NCI-H748 (cell line): ENCODE measurements around the gene GMDS.
A peak's percentile ranks its signal among the peaks of the same experiment; 100 is the strongest.

Source experiments
- DNase-seq: peaks from one replicate; lab custom pipeline; 2025; ENCODE audit not compliant: unreplicated experiment; lab: John Stamatoyannopoulos, UW

GMDS gene

DNA sequence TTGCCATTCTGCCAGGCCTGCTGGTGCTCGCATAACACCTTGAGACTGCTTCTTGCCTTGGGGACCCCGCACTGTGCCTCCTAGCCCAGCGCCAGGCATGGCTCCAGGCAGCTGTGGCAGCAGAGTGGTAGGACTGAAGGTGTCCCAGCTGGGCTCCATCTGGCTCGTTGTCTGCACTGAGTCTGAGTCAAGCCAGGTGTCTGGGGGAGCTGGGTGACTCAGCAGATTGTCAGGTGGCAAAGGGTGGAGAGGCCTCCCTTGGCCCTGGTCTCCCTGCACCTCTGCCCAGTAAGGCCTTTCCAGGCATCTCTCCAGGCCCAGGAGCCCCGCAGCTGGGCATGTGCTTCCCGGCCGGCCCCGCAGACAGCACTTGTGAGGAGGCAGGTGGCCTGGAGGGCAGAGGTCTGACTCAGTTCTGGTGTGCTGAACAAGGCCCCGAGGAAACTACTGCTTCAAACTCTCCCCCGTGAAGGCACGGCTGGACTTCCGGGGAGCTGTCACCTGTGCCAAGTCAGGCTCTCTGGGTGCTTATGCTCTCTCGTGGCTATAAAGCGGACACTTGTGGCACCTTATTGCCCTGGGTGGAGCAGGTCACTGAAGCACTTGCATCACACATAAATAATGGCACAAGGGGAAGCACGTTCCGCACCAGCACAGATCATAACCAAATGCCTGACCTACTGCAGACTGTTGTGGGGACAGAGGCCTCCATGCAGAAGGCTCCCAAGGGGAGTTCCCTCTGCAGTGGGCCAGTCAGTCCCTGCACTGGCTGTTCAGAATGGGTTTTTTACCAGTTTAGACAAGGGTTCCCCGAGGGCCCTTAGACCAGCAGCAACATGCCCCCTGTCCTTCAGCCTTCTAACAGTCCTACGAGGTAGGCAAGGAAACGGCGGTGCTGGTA, 608.2 kb downstream of the GMDS start:
- no peak for DNase-seq

GRCh38 chr6:1636272-1636825, 609.1 kb downstream of the GMDS start:
- DNase-seq: no peak

DNA sequence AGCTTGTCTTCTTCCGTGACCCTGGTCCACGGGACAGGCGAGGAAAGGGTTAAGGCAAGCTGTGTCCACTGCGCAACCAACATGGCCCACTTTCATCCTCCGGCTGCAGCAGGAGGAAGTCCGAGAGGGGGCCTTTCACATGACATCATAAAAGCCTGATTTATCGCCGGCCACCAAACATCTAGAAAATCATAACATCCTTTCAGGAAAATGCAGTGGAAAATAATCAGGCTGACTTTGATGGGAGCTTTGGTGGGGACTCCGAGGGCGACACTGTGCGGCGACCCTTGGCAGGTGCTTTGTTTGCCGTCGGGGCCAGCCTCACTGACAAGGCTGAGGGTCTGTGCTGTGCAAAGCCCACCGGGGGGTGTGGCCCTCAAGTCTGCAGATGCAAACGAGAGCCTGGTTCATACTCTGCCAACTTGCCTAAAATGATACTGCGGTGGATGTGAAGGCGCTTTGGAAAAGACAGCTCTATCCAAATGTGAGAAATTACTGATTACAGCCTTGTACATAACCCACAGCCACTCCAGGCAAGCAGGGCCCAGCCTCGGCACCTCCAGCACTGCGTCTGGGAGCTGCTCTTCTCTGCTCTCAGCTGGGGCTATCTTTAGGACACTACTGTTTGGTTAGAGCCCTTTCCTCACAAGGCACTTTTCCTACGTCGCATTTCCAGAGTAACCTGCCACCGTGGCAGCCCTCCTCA, 609.9 kb downstream of the GMDS start:
- DNase-seq: no peak

DNA sequence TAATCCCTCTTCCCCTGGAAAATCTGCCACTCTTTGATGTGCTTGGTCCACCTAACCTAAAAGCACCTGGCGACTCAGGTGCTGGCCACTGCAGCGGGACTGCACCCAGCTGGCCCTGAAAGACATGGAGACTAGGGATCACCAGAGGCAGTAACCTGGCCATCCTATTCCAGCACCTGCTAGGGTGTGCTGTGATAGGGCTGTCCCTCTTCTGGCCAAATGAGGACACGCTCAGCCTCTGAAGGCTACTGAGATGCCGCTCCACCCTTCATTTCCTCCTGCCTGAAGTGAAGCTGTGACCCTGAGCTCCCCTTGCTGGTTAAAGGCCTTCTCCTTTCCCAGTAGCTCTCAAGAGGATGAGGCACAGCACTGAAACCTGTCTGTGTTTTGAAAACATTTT, 611.3 kb downstream of the GMDS start:
- no peak for DNase-seq

GRCh38 chr6:1633366-1634021, 611.9 kb downstream of the GMDS start:
- DNase-seq: no peak

DNA sequence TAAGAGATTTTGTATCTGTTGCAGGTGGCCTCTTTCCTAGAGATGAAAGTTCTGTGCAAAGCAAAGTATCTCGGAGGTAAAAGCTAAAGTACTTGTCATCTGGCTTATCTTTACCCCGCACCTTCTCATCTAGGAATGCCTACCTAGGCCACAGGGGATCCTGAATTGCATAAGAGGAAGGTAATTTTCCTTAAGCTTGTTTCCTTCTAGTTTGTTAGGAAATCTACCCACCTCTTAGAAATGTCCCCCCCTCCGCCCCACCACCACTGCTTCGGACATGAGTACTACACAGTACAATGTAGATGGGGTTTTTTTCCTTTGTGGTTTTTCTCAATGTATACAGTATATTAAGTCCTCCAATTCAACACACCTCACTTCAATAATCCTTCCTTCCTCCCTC, 614.2 kb downstream of the GMDS start:
- DNase-seq: no peak

DNA sequence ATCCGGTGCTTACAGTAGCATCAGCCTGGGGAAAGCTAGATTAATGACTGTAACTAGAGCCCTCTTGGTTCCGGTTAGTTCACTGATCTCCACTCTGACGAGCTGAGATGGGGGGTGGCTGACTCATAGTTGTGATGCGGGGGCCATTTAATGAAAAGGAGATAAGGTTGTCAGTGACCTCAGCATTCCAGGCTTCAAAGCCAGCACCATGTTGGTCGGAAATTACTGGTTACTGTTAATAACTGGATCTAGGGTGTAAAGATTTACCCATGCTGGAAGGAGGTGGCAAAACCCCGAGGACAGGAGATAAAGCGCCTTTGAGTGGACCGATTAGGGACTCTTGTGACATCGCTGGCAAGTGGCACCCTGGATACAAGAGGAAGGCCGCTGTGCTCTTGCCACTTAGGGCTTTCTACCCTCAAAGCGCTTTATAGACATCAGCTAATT, 614.6 kb downstream of the GMDS start:
- DNase-seq: no peak

GRCh38 chr6:1630212-1630770, 615.1 kb downstream of the GMDS start:
- no peak for DNase-seq

GRCh38 chr6:1629316-1629715, 616.1 kb downstream of the GMDS start:
- DNase-seq: no peak

DNA sequence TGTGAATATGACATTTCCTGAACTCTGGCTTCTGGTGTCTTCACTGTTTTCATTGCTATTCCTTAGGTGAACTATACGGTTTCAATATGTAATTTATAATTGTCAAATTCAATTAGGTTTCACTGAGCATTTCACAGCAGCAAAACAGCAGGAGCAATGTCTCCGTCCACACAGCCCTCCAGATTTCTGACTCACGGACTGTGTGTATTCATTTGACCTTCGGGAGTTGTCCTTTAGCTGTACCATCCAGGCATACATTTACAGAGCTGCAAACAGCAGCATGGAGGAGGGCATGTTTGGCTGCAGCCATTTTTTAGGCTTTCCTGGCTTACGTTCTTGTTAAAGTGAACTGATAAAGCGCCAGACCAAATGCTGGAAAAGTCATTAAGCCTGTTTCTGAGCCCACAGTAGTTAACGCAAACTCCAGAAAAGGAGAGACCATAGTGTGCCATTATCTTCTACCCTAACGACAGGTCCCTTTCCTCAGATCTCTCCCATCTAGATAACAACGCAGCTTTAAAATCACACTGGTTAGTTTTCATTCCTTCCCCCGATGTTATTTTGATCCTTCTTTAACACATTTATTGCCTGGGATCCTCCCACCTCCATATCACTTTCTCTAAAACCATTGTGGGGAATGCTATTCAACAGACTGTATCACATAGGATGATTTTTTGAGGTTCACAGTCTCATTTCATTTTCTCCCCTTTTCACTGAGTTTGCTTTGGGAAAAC, 617.4 kb downstream of the GMDS start:
- no peak for DNase-seq

DNA sequence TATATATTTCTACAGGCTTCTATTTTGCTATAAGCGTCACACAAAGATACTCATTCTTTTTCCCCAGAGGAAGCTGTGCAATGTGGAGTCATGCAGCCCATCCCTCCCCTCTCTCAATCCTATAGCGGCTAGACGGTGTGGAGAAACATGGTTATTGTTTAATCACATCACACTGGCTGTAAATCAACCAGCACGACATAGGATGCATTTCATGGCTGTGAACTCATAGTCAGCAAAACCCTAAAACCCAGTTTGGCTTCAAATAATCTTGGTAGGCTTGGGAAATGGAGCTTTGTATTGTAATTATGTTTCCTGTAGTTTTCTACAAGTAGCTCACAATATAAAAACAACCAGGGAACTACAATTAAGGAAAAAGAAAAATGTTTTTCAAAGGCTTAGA, 618.9 kb downstream of the GMDS start:
- no peak for DNase-seq

- no peak for DNase-seq
Observed at GRCh38 chr6:1625794-1626435, 619.5 kb downstream of the GMDS start.

GRCh38 chr6:1624851-1625781, 620.3 kb downstream of the GMDS start:
- peak; percentile 56 for DNase-seq

DNA sequence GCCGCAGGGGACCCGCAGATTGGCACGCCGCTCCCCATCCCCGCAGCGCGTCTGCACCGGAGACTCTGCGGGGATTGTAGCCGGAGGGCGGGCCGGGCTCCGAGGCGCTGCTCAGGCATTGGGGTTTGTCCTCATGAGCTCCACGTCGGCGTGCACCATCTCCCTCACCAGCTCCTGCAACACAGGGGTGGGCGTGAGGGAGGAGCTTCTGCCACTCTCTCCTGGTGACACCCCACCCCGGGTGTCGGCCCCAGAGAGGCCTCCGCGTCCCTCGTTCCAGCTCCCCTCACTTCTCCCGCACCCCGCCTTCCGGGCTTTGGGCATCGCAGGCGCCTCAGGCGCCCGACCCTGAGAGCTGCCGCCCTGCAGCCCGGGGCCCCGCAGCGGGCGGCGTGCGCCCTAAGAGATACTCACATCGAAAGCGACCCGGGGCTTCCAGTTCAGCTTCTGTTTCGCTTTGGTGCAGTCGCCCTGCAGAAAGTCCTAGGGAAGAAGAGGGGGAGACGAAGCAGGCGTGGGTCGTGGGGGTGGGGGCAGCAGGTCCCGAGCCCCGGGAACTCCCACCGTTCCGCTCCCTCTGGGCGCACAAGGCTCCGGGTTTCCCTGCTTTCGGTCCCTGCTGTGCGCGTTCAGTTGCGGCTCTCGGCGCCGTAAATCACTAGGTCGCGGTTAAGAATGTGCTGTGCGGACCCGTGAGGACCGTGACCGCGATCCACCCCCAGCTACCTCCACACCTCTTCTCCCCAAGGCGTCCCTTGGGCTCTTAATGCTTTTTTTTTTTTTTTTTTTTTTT, 621.2 kb downstream of the GMDS start:
- DNase-seq: no peak

GRCh38 chr6:1623769-1624057, 621.7 kb downstream of the GMDS start:
- no peak for DNase-seq

DNA sequence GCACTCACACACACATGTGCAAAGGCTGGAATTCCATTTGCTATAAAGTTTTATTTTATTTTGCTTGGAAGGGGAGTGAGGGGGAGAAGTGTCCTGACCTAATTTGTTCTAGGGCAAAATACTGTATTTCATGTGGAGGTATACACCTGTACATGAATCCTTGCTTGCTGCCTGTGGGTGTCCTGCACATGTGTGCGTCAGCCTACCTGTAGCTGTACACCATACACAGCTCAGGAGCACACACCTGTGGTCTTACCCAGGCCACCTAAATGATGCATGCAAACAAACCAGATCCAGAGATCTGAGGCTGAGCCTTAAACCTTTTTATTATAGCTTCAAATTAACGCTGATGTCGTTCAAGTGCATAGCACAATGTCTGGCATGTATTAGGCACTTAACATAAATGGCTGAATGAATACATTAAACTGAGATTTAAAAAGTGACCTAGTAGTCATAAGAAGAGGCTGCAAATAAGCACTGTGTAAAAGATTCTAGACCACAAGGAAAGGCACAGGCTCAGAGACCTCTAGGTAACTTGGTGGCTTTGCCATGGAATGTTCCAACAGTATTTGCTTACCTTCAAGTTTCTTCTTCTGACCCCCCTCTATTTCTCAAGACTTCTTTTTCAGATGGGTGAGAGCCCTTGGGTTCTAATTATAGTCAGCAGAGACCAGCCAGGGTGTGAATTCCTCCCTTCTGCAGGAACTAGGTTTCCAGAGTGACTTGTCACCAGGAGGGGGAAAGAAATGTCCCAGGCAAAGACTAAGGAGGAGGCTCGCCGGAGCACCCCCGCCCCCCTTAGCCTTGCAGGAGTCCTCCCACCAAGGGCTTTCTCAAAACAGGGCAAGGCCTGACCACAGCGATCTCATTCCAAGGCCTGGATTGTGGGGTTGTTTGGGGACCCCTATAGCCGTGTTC, 622.3 kb downstream of the GMDS start:
- no peak for DNase-seq

- no peak for DNase-seq
Observed at GRCh38 chr6:1622220-1622850, 623.1 kb downstream of the GMDS start.
